Ovary (tissue), 9 donors: ENCODE data around the gene EGR2. TPM values are rescaled to one million over a fixed set of nuclear protein-coding genes. Genes with fewer than 3 reads are reported as not detected.

Experiments
- DNase-seq, 5 donors: peaks; one replicate each; pipeline ENCODE4 v3.0.0-alpha.2; 2019 to 2020
- H3K27ac ChIP-seq, 2 donors: fragments of 200-600 bp; one replicate each; pipeline versions ENCODE4 v1.5.1 to v1.8.0; 2019 to 2022
- H3K27me3 ChIP-seq: fragments of 200-600 bp; one replicate; pipeline ENCODE4 v1.8.0; 2022
- H3K36me3 ChIP-seq: fragments of 200-600 bp; sonication (generic); one replicate; pipeline ENCODE4 v1.5.1; 2019
- H3K4me1 ChIP-seq: one replicate; pipeline ENCODE4 v1.8.1; 2013; ENCODE audit warnings: mild to moderate bottlenecking, moderate library complexity; ENCODE audit not compliant: insufficient read depth
- H3K4me3 ChIP-seq: fragments of 200-600 bp; sonication (generic); one replicate; pipeline ENCODE4 v1.5.1; 2017
- H3K9me3 ChIP-seq, 2 donors: fragments of 200-600 bp in 1 of 2; sonication (generic) in 1 of 2; one replicate each; pipeline versions ENCODE4 v1.5.1 to v1.8.1; 2013 to 2019; ENCODE audit warnings: mild to moderate bottlenecking in 1 of 2, moderate library complexity in 1 of 2
- EP300 ChIP-seq: sonication (generic); formaldehyde crosslinking; IDR thresholded peaks from one replicate; pipeline ENCODE4 v1.6.1; 2017; ENCODE audit warnings: antibody characterized with exemption
- POLR2A ChIP-seq: fragments of 450-650 bp; IDR thresholded peaks from one replicate; pipeline ENCODE4 v1.6.1; 2017; ENCODE audit warnings: antibody characterized with exemption, mild to moderate bottlenecking, moderate library complexity
- WGBS, 3 donors: extraction: QIAGEN DNeasy Blood & Tissue Kit in 1 of 3; methylation state at CpG; one replicate each; pipeline versions ENCODE4 v1.1.5 to v1.1.7; 2013 to 2017; 5-methylcytosine and 5-hydroxymethylcytosine counted together
- intact Hi-C, 4 donors: fragments of 100-400 bp; cut with DNase I; formaldehyde crosslinking; loops; one replicate each; pipeline versions ENCODE4 v1.11.0 to v1.15.1; 2022 to 2023
- polyA plus RNA-seq, 2 donors: library from polyadenylated mRNA; stranded (reverse); fragments of 200-250 nt in 1 of 2; fragments of 350-450 nt in 1 of 2; fragmentation: Illumina TruSeq in 1 of 2; extraction: RNeasy Lipid Tissue Mini Kit (QIAGEN cat#74804) in 1 of 2; gene quantifications; one replicate each; pipeline ENCODE4 v1.2.3, GENCODE V29; 2013 to 2014
- total RNA-seq, 7 donors: library from RNA; depleted of rRNA in 2 of 7; stranded (reverse); fragments of >200 nt in 2 of 7; fragmentation: NEBNext Ultra II Directional in 3 of 7; extraction: Animal tissue kit (Norgen Biotek cat#: 25700) in 3 of 7; gene quantifications; one replicate each; pipeline versions ENCODE4 v1.1.0 to v1.2.4, GENCODE V29; 2016 to 2023
- TF ChIP-seq, protein P1 (sequence below), 3 donors: fragments of 450-650 bp in 2 of 3; fragments of 200-600 bp in 1 of 3; IDR thresholded peaks; one replicate each; pipeline versions ENCODE4 v1.5.1 to v1.8.0; 2016 to 2022; ENCODE audit warnings: antibody characterized with exemption in 3 of 3, mild to moderate bottlenecking in 1 of 3
- donor health status: DM: no; HTN: no; CAD: no; lungs with moderate emphysema.
- donor health status: DM: no; HTN: no; CAD: no.
- donor health status: Bipolar disorder and iron deficiency.
- donor health status: DM: yes; HTN: yes; CAD: no.
- donor health status: DM: no; HTN: no; CAD: no.
- donor health status: DM: yes; HTN: yes; CAD: no.

EGR2 gene
- total and polyA plus RNA-seq, 9 donors = 0.48 to 13.0 (median 4.6) TPM

DNA sequence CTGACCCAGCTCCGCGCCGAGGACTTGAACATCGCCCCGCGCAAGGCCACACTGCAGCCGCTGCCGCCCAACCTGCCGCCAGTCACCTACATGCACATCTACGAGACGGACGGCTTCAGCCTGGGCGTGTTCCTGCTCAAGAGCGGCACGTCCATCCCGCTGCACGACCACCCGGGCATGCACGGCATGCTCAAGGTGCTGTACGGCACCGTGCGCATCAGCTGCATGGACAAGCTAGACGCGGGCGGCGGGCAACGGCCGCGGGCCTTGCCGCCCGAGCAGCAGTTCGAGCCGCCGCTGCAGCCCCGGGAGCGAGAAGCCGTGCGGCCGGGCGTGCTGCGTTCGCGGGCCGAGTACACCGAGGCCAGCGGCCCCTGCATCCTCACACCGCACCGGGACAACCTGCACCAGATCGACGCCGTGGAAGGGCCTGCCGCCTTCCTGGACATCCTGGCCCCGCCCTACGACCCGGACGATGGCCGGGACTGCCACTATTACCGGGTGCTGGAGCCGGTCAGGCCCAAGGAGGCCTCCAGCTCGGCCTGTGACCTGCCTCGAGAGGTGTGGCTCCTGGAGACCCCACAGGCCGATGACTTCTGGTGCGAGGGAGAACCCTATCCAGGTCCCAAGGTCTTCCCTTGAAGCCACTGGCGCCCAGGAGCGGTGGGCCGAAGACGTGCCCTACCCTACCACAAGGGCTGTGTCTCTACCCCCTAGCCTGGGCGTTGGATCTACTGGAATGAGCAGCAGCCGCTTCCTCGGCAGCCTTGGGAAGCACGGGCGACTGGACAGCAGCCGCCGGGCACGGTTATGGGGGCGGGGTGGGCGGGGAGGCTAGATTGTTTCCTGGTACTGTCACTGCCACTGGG is 10.7 kb downstream of the EGR2 start:
- TF ChIP-seq, protein P1, sequence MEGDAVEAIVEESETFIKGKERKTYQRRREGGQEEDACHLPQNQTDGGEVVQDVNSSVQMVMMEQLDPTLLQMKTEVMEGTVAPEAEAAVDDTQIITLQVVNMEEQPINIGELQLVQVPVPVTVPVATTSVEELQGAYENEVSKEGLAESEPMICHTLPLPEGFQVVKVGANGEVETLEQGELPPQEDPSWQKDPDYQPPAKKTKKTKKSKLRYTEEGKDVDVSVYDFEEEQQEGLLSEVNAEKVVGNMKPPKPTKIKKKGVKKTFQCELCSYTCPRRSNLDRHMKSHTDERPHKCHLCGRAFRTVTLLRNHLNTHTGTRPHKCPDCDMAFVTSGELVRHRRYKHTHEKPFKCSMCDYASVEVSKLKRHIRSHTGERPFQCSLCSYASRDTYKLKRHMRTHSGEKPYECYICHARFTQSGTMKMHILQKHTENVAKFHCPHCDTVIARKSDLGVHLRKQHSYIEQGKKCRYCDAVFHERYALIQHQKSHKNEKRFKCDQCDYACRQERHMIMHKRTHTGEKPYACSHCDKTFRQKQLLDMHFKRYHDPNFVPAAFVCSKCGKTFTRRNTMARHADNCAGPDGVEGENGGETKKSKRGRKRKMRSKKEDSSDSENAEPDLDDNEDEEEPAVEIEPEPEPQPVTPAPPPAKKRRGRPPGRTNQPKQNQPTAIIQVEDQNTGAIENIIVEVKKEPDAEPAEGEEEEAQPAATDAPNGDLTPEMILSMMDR (IDR thresholded peaks at IDR 0.05) = no peak
- TF ChIP-seq EP300 (no peak), POLR2A (no peak)
- Histone ChIP-seq H3K27ac (peak overlapping the region in 1 of 2 donors; percentile 94), H3K36me3 (no peaks in the 10 kb centered on the region), H3K9me3 (no peaks in the 10 kb centered on the region), H3K4me1 (peaks cover 15% of the 10 kb centered on the region), H3K4me3 (peak overlapping the region; percentile 76), H3K27me3 (no peaks in the 10 kb centered on the region)
- DNase-seq = peak in 3 of 5 donors; percentile 20 to 47 (median 41)
- intact Hi-C loops = no loop called here
- 0 to 5% (median 1%) methylated on average over 17 to 77 of the region's 77 CpGs for WGBS, 3 donors

DNA sequence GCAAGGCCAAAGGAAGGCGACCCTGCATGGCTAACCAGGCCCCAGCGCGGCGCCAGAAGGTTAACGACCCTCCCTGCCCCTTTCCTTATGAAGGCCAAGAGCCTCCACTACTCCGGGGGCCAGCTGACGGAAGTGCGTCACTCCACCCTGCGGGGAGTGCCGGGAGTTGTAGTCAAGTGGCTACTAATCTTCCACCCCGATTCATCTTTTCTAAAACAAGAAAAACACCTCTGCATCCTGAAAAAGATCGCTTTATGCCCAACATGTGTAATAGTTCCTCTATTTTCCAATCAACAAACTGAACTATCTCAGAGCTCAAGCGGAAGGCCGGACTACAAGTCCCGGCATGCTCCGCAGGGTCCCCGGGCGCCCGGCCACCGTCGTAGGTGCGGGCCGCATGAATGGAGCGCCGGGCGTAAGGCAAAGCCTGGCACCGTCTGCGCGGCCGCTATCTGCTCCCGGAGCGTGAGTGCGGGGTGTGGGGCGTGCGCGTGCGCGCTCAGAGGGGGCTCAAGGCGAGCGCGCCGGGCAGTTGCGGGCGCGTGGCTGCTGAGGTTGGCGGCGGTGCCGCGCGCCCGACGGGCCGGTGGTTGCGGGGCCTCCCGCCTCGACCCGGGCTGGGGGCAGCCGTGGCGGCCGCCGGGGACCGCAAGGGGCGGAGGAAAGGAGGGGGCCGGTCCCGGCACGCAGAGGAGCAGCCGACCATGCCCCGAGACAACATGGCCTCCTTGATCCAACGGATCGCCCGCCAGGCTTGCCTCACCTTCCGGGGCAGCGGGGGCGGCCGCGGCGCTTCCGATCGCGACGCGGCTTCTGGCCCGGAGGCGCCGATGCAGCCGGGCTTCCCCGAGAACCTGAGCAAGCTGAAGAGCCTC is 11.6 kb downstream of the EGR2 start, which contains the start of gene ADO:
TSS of gene ADO (plus strand) at position 365 of the 875 bp plus-strand sequence. CDS start at position 705, 340 bp downstream.
- no peaks in the 10 kb centered on the region for H3K27me3 ChIP-seq
- no peaks in the 10 kb centered on the region for H3K36me3 ChIP-seq
- no peaks in the 10 kb centered on the region for H3K9me3 ChIP-seq
- H3K27ac ChIP-seq = peak within 1 kb of the TSS; percentile 80 to 94
- peak; percentile 50 for TF ChIP-seq POLR2A
- no peak for TF ChIP-seq EP300
- TF ChIP-seq, protein P1 (IDR thresholded peaks at IDR 0.05) = peak in 1 of 3 donors; percentile 11
- H3K4me1 ChIP-seq = peaks cover 15% of the 10 kb centered on the region
- peak; percentile 85 to 91 (median 88) for DNase-seq
- WGBS, 3 donors = 1% methylated on average over 31 to 87 of the region's 87 CpGs
- intact Hi-C loops = no loop called here
- H3K4me3 ChIP-seq = peak within 1 kb of the TSS; percentile 76

DNA sequence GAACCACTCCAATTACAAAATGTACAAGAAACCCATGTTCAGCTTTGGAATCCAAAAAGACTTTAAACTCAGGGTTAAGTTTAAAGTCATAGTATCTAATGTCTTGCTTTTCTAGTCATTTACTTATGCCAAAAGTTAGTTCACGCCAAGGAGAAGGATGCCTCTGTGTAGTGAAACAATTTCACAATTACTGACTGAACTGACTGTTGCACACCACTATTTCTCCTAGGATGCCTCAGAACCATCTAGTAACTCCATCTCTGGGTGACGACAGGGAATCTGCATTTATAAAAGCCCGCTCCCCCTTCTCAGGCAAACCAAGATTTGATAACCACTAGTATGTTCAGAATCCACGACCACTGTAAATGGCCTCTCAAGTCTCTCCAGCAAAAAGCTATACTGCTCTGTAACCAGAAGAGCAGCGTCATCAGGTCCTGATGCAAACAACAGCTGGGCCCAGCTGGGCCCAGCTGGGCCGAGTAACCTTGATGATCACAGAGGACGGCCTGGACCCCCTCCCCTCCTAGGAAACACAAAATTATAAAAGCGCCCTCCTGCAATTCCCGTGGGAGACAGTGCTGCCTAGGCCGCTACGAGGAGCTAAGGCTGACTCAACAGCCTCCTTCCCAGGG is 12.3 kb downstream of the EGR2 start:
- Histone ChIP-seq H3K36me3 (no peaks in the 10 kb centered on the region), H3K9me3 (no peaks in the 10 kb centered on the region), H3K4me1 (peaks cover 15% of the 10 kb centered on the region), H3K4me3 (peak overlapping the region; percentile 76), H3K27ac (peak overlapping the region; percentile 80 to 94), H3K27me3 (no peaks in the 10 kb centered on the region)
- TF ChIP-seq, protein P1 (IDR thresholded peaks at IDR 0.05) = no peak
- TF ChIP-seq POLR2A (no peak), EP300 (no peak)
- 3 to 9% (median 8%) methylated on average over 11 of the region's 11 CpGs for WGBS, 3 donors
- DNase-seq = peak in 1 of 5 donors; percentile 91
- intact Hi-C loops = no loop called here

DNA sequence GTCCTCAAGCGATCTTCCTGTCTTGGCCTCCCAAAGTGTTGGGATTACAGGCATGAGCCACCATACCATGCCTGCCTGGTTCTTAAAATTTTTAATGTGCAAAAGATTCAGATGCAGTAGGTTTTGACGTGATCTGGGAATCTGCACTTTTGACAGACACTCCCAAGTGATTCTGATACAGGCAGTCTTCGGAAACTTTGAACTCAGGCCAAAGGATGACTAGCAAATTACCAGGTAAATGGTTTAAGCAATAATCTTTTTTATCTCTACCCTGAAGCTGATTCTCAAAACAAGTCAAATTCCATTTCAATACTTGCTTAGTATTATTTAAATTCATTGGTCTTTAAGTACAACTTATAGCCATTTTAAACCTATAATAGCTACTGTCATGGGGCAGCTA is 14.3 kb downstream of the EGR2 start:
- no peaks in the 10 kb centered on the region for H3K9me3 ChIP-seq
- H3K27me3 ChIP-seq = no peaks in the 10 kb centered on the region
- H3K4me1 ChIP-seq = peaks cover 13% of the 10 kb centered on the region
- no peak for TF ChIP-seq POLR2A
- no peak for TF ChIP-seq EP300
- TF ChIP-seq, protein P1 (IDR thresholded peaks at IDR 0.05) = no peak
- H3K4me3 ChIP-seq = no peak overlapping the region
- H3K36me3 ChIP-seq = no peaks in the 10 kb centered on the region
- H3K27ac ChIP-seq = no peak overlapping the region
- WGBS, 3 donors = 87 to 91% (median 90%) methylated on average over 3 of the region's 3 CpGs
- intact Hi-C loops = no loop called here
- DNase-seq = no peak
